ENCODE data around the gene SLC5A7.

GRCh38 chr2:107988108-107988507 is 1.8 kb downstream of the SLC5A7 start:
- TF ChIP-seq CTCF (IDR thresholded peaks at IDR 0.05; ENCODE audit: low read depth, low read length, missing input control) (no peak), TAF1 (conservative IDR thresholded peaks at IDR 0.05) (no peak), MAX (IDR thresholded peaks at IDR 0.05) (no peak), YY1 (IDR thresholded peaks at IDR 0.05) (no peak), JUND (IDR thresholded peaks at IDR 0.05) (no peak), RAD21 (IDR thresholded peaks at IDR 0.05) (no peak), ATF3 (IDR thresholded peaks at IDR 0.05) (no peak)

Data from liver (tissue), 3 donors.